IMR-90 (cell line): ENCODE measurements around the gene HNRNPL. TPM values are rescaled to one million over a fixed set of nuclear protein-coding genes. Genes with fewer than 3 reads are reported as not detected.
A peak's percentile ranks its signal among the peaks of the same experiment; 100 is the strongest.
"Not testable (repeated sequence)": the region's sequence is repeated elsewhere in the genome, so short reads cannot be mapped to it uniquely, and the experiment has no call there.

Source experiments
- ATAC-seq: fragments of 200-7000 bp; cut with Tn5 transposase; 2 replicates; pipeline ENCODE4 v1.9.1; 2020; ENCODE audit warnings: low read depth, mild to moderate bottlenecking, moderate library complexity
- BruUV-seq: library from RNA; stranded (reverse); fragments of 400-500 nt; replicated peaks from 2 replicates; lab custom pipeline; 2021; lab: Mats Ljungman, UMichigan
- CTCF ChIA-PET: fragments of 300-600 bp; formaldehyde crosslinking; extraction: SDS; loops from one replicate; lab custom pipeline; 2021; ENCODE audit warnings: antibody characterized with exemption; lab: Yijun Ruan, JAX
- POLR2A ChIA-PET: fragments of 300-600 bp; sonication (Branson Sonifier 250); formaldehyde crosslinking; loops from one replicate; lab custom pipeline; 2022; ENCODE audit warnings: antibody characterized with exemption; ENCODE audit not compliant: unreplicated experiment; lab: Charles Lee
- DNase-seq: peaks from one replicate; pipeline ENCODE4 v3.0.0; 2013
- H2AFZ ChIP-seq: replicated peaks from 2 replicates; pipeline ENCODE3; 2013; ENCODE audit warnings: low read length, mild to moderate bottlenecking; ENCODE audit not compliant: poor library complexity
- H2AK5ac ChIP-seq: 2 replicates; pipeline ENCODE4 v1.6.1; 2013; ENCODE audit warnings: low read depth, low read length, inconsistent platforms
- H2AK9ac ChIP-seq: replicated peaks from 2 replicates; pipeline ENCODE3; 2013; ENCODE audit warnings: mild to moderate bottlenecking, low read depth, low read length, moderate library complexity; ENCODE audit not compliant: poor library complexity
- H2BK120ac ChIP-seq: 2 replicates; pipeline ENCODE4 v1.6.1; 2013; ENCODE audit warnings: low read depth, low read length, inconsistent platforms
- H2BK15ac ChIP-seq: 3 replicates; pipeline ENCODE4 v1.6.1; 2013; ENCODE audit warnings: low read depth, low read length, inconsistent platforms
- H2BK20ac ChIP-seq: 2 replicates; pipeline ENCODE4 v1.6.1; 2013; ENCODE audit warnings: low read depth, mild to moderate bottlenecking, inconsistent platforms, low read length, moderate library complexity
- H2BK5ac ChIP-seq: 2 replicates; pipeline ENCODE4 v1.6.1; 2013; ENCODE audit warnings: mild to moderate bottlenecking, low read depth, low read length, inconsistent platforms; ENCODE audit not compliant: poor library complexity, severe bottlenecking
- H3K14ac ChIP-seq: replicated peaks from 2 replicates; pipeline ENCODE4 v1.6.1; 2013; ENCODE audit warnings: low read depth, low read length, inconsistent platforms
- H3K18ac ChIP-seq: 2 replicates; pipeline ENCODE4 v1.6.1; 2013; ENCODE audit warnings: low read depth, low read length, control low read depth
- H3K23ac ChIP-seq: 2 replicates; pipeline ENCODE4 v1.6.1; 2013; ENCODE audit warnings: low read depth, low read length, inconsistent platforms
- H3K27ac ChIP-seq: 2 replicates; pipeline ENCODE4 v1.5.1; 2013; ENCODE audit warnings: mild to moderate bottlenecking, control low read depth, low read length; ENCODE audit not compliant: insufficient read depth
- H3K27me3 ChIP-seq: 2 replicates; pipeline ENCODE4 v1.6.1; 2013; ENCODE audit warnings: low read length; ENCODE audit not compliant: control insufficient read depth, insufficient read depth
- H3K36me3 ChIP-seq: 2 replicates; pipeline ENCODE4 v1.6.1; 2013; ENCODE audit warnings: low read length, mixed read lengths; ENCODE audit not compliant: control insufficient read depth, insufficient read depth
- H3K4ac ChIP-seq: 2 replicates; pipeline ENCODE4 v1.6.1; 2013; ENCODE audit warnings: low read depth, low read length, inconsistent platforms
- H3K4me1 ChIP-seq: 2 replicates; pipeline ENCODE4 v1.6.1; 2013; ENCODE audit warnings: low read length, mixed read lengths; ENCODE audit not compliant: control insufficient read depth, insufficient read depth
- H3K4me2 ChIP-seq: 2 replicates; pipeline ENCODE4 v1.6.1; 2013; ENCODE audit warnings: low read depth, mild to moderate bottlenecking, control low read depth, low read length, moderate library complexity
- H3K4me3 ChIP-seq: 2 replicates; pipeline ENCODE4 v1.5.1; 2013; ENCODE audit warnings: low read depth, mild to moderate bottlenecking, control low read depth, low read length, moderate library complexity; ENCODE audit not compliant: insufficient read depth
- H3K56ac ChIP-seq: 2 replicates; pipeline ENCODE4 v1.6.1; 2013; ENCODE audit warnings: low read length, inconsistent platforms; ENCODE audit not compliant: insufficient read depth; ENCODE audit errors: extremely low read depth
- H3K79me1 ChIP-seq, 2 experiments: 2 replicates each; pipeline ENCODE4 v1.6.1; 2013; ENCODE audit warnings: low read length in 2 of 2, inconsistent platforms in 1 of 2, low read depth in 1 of 2
- H3K9ac ChIP-seq: 2 replicates; pipeline ENCODE4 v1.6.1; 2013; ENCODE audit warnings: low read depth, low read length, control low read depth
- H3K9me1 ChIP-seq: 2 replicates; pipeline ENCODE4 v1.6.1; 2013; ENCODE audit warnings: low read length, inconsistent platforms; ENCODE audit not compliant: insufficient read depth
- H3K9me3 ChIP-seq: 2 replicates; pipeline ENCODE4 v1.6.1; 2013; ENCODE audit warnings: low read length; ENCODE audit not compliant: control insufficient read depth, insufficient read depth
- H4K20me1 ChIP-seq: 2 replicates; pipeline ENCODE4 v1.6.1; 2013; ENCODE audit warnings: low read length, inconsistent platforms; ENCODE audit not compliant: insufficient read depth
- H4K5ac ChIP-seq: 2 replicates; pipeline ENCODE4 v1.6.1; 2013; ENCODE audit warnings: mild to moderate bottlenecking, low read depth, low read length, control low read depth
- H4K8ac ChIP-seq, 2 experiments: 2 replicates each; pipeline ENCODE4 v1.6.1; 2013; ENCODE audit warnings: low read depth in 2 of 2, low read length in 2 of 2, control low read depth in 1 of 2, inconsistent platforms in 1 of 2
- H4K91ac ChIP-seq: 2 replicates; pipeline ENCODE4 v1.6.1; 2013; ENCODE audit warnings: low read depth, low read length, inconsistent platforms; ENCODE audit not compliant: insufficient read depth
- WGBS, 2 experiments: methylation state at CpG; one replicate each; pipeline versions ENCODE4 v1.1.5 to v1.1.7; 2013; ENCODE audit warnings: missing lambda C conversion rate in 2 of 2; ENCODE audit not compliant: insufficient read length in 1 of 2; ENCODE audit errors: extremely low coverage in 2 of 2; 5-methylcytosine and 5-hydroxymethylcytosine counted together
- dilution Hi-C: fragments of 300-500 bp; cut with HindIII; formaldehyde crosslinking; loops from one replicate; pipeline ENCODE4 v1.14.3; 2018; ENCODE audit warnings: low sequenced_read_pairs; ENCODE audit not compliant: unreplicated experiment
- in situ Hi-C: fragments of 300-500 bp; cut with MboI; formaldehyde crosslinking; loops from 3 replicates; pipeline ENCODE4 v1.14.3; 2019; ENCODE audit warnings: low sequenced_read_pairs, inconsistent platforms, mixed read lengths
- intact Hi-C: fragments of 100-400 bp; cut with micrococcal nuclease; formaldehyde crosslinking; loops from 2 replicates; pipeline ENCODE4 v1.10.0; 2022
- polyA plus RNA-seq, 3 experiments: library from polyadenylated mRNA; depleted of rRNA; stranded (reverse); fragments of >200 nt; gene quantifications; 2 replicates each; pipeline ENCODE4 v1.2.3, GENCODE V29; 2012; ENCODE audit warnings: low replicate concordance in 1 of 3
- total RNA-seq: library from RNA; depleted of rRNA; stranded (reverse); fragments of >200 nt; gene quantifications from 2 replicates; pipeline ENCODE4 v1.2.3, GENCODE V29; 2012

The HNRNPL gene
- total and polyA plus RNA-seq, 2 of the 4 experiments (the other 2 are of a cell fraction), result 277 to 429 TPM

DNA sequence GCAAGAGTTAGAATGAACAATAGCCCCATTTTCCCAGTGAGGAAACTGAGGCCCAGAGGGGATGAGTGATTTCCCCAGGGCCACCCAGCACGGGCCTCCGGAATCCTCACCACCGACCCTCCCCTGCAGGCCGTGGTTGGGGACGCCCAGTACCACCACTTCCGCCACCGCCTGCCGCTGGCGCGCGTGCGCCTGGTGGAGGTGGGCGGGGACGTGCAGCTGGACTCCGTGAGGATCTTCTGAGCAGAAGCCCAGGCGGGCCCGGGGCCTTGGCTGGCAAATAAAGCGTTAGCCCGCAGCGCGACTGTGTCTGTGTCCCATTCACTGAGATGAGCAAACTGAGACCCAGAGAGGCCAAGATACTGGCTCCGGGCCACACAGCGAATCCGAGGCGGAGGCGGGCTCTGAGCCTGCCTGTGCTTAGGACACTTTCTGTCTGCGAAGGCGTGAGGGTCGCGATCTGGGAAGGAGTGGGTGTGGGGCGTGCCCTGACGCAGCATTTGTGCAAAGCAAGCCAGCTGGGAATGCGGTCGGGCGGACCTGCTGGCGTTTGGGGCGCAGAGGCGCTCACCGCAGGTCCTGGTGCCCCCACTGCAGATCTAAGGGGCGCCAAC, 58.2 kb downstream of the HNRNPL start:
- POLR2A ChIA-PET, H2AFZ ChIP-seq, DNase-seq, H2AK9ac ChIP-seq, H3K4me1 ChIP-seq, H3K27me3 ChIP-seq, H3K4ac ChIP-seq, H3K14ac ChIP-seq, H3K9me3 ChIP-seq, H4K5ac ChIP-seq, H3K4me3 ChIP-seq, H3K27ac ChIP-seq, H3K4me2 ChIP-seq, dilution Hi-C loops, H3K36me3 ChIP-seq, H4K20me1 ChIP-seq, H2BK20ac ChIP-seq, in situ Hi-C loops, H3K23ac ChIP-seq, H2BK5ac ChIP-seq, BruUV-seq, H4K91ac ChIP-seq, H2BK120ac ChIP-seq, H2AK5ac ChIP-seq, H3K56ac ChIP-seq, H3K9ac ChIP-seq, H3K79me1 ChIP-seq, H3K9me1 ChIP-seq, H3K18ac ChIP-seq, CTCF ChIA-PET, intact Hi-C loops, H2BK15ac ChIP-seq: not testable (repeated sequence)
- no CpG with 5 or more reads among the region's 40 CpGs for WGBS, 2 experiments
- peak; percentile 91 for ATAC-seq
- H4K8ac ChIP-seq, result peak overlapping the region; percentile 85 to 94; a peak in 2 of 4 replicates

DNA sequence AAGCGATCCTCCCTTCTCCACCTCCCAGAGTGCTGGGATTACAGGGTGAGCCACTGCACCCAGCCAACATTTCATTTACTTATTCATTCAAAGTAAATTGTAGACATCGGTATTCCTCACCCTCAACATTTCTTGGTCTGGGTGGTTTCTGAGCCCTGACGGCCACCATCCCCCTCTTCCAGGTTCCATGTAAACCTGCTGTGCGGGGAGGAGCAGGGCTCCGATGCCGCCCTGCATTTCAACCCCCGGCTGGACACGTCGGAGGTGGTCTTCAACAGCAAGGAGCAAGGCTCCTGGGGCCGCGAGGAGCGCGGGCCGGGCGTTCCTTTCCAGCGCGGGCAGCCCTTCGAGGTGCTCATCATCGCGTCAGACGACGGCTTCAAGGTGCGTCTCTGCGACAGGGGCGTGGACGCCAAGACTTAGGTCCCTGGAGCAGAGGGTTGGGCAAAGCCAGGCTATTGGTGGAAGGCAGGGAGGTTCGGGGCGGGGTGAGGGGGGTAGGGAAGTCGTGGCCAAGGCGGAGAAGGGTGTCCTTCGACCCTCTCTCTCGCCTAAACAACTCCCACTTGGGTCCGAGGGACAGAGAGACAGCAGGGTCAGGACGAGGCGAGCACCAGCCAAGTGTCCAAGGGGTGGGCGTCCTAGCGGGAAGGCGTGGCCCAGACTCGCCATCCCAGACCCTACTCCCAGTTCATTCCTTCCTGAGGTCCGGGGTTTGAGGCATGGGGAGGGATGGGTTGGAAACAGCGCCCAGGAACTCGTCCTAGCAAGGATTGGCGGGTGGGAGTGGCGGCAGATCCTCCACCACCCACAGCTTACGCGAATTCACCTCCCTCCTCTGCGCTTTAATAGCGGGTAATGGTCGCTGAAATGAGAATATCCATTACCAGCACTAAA, 59.0 kb downstream of the HNRNPL start:
- H3K9ac ChIP-seq, H3K27ac ChIP-seq, H3K4me2 ChIP-seq, H3K9me1 ChIP-seq, H2BK15ac ChIP-seq, H2AK5ac ChIP-seq, H2AFZ ChIP-seq, DNase-seq, ATAC-seq, H3K27me3 ChIP-seq, H3K14ac ChIP-seq, intact Hi-C loops, H3K79me1 ChIP-seq, H2BK120ac ChIP-seq, H3K4me1 ChIP-seq, H3K9me3 ChIP-seq, POLR2A ChIA-PET, H4K91ac ChIP-seq, H3K4ac ChIP-seq, H2AK9ac ChIP-seq, H4K20me1 ChIP-seq, H3K4me3 ChIP-seq, H3K36me3 ChIP-seq, H3K18ac ChIP-seq, H2BK5ac ChIP-seq, CTCF ChIA-PET, H3K23ac ChIP-seq, H3K56ac ChIP-seq, BruUV-seq, in situ Hi-C loops, dilution Hi-C loops, H4K5ac ChIP-seq, H2BK20ac ChIP-seq: not testable (repeated sequence)
- WGBS, 2 experiments, result no CpG with 5 or more reads among the region's 49 CpGs
- H4K8ac ChIP-seq, result peak overlapping the region; percentile 85 to 94; a peak in 2 of 4 replicates
